Activated CD8-positive, alpha-beta T cell treated with anti-CD3 and anti-CD28 coated beads for 36 hours (primary cell): ENCODE data around the gene CPPED1. TPM values are rescaled to one million over a fixed set of nuclear protein-coding genes. Genes with fewer than 3 reads are reported as not detected.

Experiments
- ATAC-seq: fragments of 200-7000 bp; cut with Tn5 transposase; one replicate; pipeline ENCODE4 v1.10.0; 2021; ENCODE audit warnings: mild to moderate bottlenecking, moderate library complexity
- CTCF ChIA-PET: fragments of 350-600 bp; sonication (Branson Sonifier 250); formaldehyde crosslinking; loops from one replicate; lab custom pipeline; 2021; ENCODE audit warnings: antibody characterized with exemption; lab: Charles Lee
- POLR2A ChIA-PET: fragments of 350-600 bp; sonication (Branson Sonifier 250); formaldehyde crosslinking; loops from one replicate; lab custom pipeline; 2021; ENCODE audit warnings: antibody characterized with exemption; lab: Charles Lee
- DNase-seq: peaks from one replicate; pipeline ENCODE4 v3.0.0-alpha.2; 2020
- H3K27ac Mint-ChIP-seq: one replicate; pipeline ENCODE4 v1.8.0; 2021; ENCODE audit warnings: mild to moderate bottlenecking, mixed read lengths
- H3K27me3 Mint-ChIP-seq: one replicate; pipeline ENCODE4 v1.8.0; 2021; ENCODE audit warnings: mixed read lengths
- H3K36me3 Mint-ChIP-seq: one replicate; pipeline ENCODE4 v1.8.0; 2021; ENCODE audit warnings: low read depth, mixed read lengths
- H3K4me1 Mint-ChIP-seq: one replicate; pipeline ENCODE4 v1.8.0; 2021; ENCODE audit warnings: low read depth, mixed read lengths
- H3K4me3 Mint-ChIP-seq: one replicate; pipeline ENCODE4 v1.8.0; 2021; ENCODE audit warnings: mild to moderate bottlenecking, moderate library complexity, mixed read lengths
- H3K9me3 Mint-ChIP-seq: one replicate; pipeline ENCODE4 v1.8.0; 2021; ENCODE audit warnings: mixed read lengths
- intact Hi-C: fragments of 100-400 bp; cut with micrococcal nuclease; formaldehyde crosslinking; loops from one replicate; pipeline ENCODE4 v1.10.0; 2022
- total RNA-seq, 2 experiments: library from RNA; stranded (reverse); gene quantifications; one replicate each; pipeline ENCODE4 v1.2.3, GENCODE V29; 2021
- TF ChIP-seq, protein P1 (sequence below): fragments of 200-600 bp; IDR thresholded peaks from one replicate; pipeline ENCODE4 v1.8.0; 2022; ENCODE audit warnings: antibody characterized with exemption, mild to moderate bottlenecking

Gene CPPED1
- total RNA-seq, 2 experiments from 2014 or later = 5.0 to 5.7 TPM

GRCh38 chr16:12811441-12812383, 8.0 kb upstream of the CPPED1 start:
- ATAC-seq (no peak), DNase-seq (no peak)
- H3K4me3 Mint-ChIP-seq = no peak overlapping the region
- H3K36me3 Mint-ChIP-seq = peaks cover 1% of the 10 kb centered on the region
- POLR2A ChIA-PET = no interaction called here
- H3K27ac Mint-ChIP-seq = no peak overlapping the region
- CTCF ChIA-PET = no interaction called here
- TF ChIP-seq, protein P1, sequence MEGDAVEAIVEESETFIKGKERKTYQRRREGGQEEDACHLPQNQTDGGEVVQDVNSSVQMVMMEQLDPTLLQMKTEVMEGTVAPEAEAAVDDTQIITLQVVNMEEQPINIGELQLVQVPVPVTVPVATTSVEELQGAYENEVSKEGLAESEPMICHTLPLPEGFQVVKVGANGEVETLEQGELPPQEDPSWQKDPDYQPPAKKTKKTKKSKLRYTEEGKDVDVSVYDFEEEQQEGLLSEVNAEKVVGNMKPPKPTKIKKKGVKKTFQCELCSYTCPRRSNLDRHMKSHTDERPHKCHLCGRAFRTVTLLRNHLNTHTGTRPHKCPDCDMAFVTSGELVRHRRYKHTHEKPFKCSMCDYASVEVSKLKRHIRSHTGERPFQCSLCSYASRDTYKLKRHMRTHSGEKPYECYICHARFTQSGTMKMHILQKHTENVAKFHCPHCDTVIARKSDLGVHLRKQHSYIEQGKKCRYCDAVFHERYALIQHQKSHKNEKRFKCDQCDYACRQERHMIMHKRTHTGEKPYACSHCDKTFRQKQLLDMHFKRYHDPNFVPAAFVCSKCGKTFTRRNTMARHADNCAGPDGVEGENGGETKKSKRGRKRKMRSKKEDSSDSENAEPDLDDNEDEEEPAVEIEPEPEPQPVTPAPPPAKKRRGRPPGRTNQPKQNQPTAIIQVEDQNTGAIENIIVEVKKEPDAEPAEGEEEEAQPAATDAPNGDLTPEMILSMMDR = no peak
- intact Hi-C loops = no loop called here
- H3K4me1 Mint-ChIP-seq = peaks cover 6% of the 10 kb centered on the region
- peaks cover 3% of the 10 kb centered on the region for H3K27me3 Mint-ChIP-seq
- peaks cover 8% of the 10 kb centered on the region for H3K9me3 Mint-ChIP-seq

- Mint-ChIP-seq H3K4me1 (peaks cover 31% of the 10 kb centered on the region), H3K27ac (no peak overlapping the region), H3K4me3 (no peak overlapping the region), H3K9me3 (peaks cover under 1% of the 10 kb centered on the region), H3K36me3 (peaks cover 7% of the 10 kb centered on the region), H3K27me3 (peaks cover 2% of the 10 kb centered on the region)
- no peak for ATAC-seq
- no peak for DNase-seq
- TF ChIP-seq, protein P1 = no peak
- ChIA-PET CTCF (interaction anchor here (1.1 kb wide), 1 partner anchor 232 kb away, joined by 3 read pairs; no protein-coding TSS in a partner anchor), POLR2A (no interaction called here)
- intact Hi-C loops = no loop called here
These were observed 1.4 kb upstream of the CPPED1 start for GRCh38 chr16:12805066-12805465.

DNA sequence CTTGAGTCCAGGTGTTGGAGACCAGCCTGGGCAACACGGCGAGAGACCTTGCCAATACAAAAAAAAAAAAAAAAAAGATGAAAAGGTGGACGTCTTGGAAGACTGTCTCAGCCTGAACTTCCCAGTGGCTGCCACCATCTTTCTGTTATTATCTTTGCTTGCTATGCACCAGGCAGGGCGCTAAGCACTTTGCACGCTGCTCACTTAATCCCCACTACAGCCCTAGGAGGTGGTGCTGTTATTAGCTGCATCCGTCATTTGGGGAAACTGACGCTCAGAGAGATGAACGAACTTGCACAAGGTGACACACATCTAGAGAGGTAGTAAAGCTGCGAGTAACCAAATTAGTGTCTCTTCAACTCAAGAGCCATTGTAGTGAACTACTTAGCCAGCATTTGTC, 708 bp upstream of the CPPED1 start:
- H3K27ac Mint-ChIP-seq = peak overlapping the region; percentile 34
- POLR2A ChIA-PET = no interaction called here
- intact Hi-C loops = no loop called here

GRCh38 chr16:12802661-12803060, 1.0 kb downstream of the CPPED1 start:
- DNase-seq (no peak), ATAC-seq (no peak)
- peak overlapping the region; percentile 94 for H3K4me3 Mint-ChIP-seq
- H3K36me3 Mint-ChIP-seq = peaks cover 7% of the 10 kb centered on the region
- TF ChIP-seq, protein P1 = no peak
- H3K9me3 Mint-ChIP-seq = no peaks in the 10 kb centered on the region
- peaks cover 34% of the 10 kb centered on the region for H3K4me1 Mint-ChIP-seq
- CTCF ChIA-PET = interaction anchor here (0.6 to 0.8 kb wide), 2 partner anchors 15 to 21 kb away, joined by 3 read pairs; no protein-coding TSS in a partner anchor
- POLR2A ChIA-PET = interaction anchor here (0.8 to 1.4 kb wide), 5 partner anchors 9 to 263 kb away, joined by 3 to 6 read pairs (median 5); no protein-coding TSS in a partner anchor
- intact Hi-C loops = no loop called here
- H3K27me3 Mint-ChIP-seq = no peaks in the 10 kb centered on the region
- H3K27ac Mint-ChIP-seq = peak overlapping the region; percentile 93

More for the DNA sequence above, 708 bp upstream of the CPPED1 start:
- DNase-seq (no peak), ATAC-seq (no peak)
- Mint-ChIP-seq H3K9me3 (no peaks in the 10 kb centered on the region), H3K4me1 (peaks cover 31% of the 10 kb centered on the region), H3K36me3 (peaks cover 7% of the 10 kb centered on the region), H3K4me3 (peak overlapping the region; percentile 94), H3K27me3 (peaks cover 2% of the 10 kb centered on the region)
- TF ChIP-seq, protein P1 = no peak
- CTCF ChIA-PET = interaction anchor here (1.1 kb wide), 1 partner anchor 231 kb away, joined by 3 read pairs; no protein-coding TSS in a partner anchor

DNA sequence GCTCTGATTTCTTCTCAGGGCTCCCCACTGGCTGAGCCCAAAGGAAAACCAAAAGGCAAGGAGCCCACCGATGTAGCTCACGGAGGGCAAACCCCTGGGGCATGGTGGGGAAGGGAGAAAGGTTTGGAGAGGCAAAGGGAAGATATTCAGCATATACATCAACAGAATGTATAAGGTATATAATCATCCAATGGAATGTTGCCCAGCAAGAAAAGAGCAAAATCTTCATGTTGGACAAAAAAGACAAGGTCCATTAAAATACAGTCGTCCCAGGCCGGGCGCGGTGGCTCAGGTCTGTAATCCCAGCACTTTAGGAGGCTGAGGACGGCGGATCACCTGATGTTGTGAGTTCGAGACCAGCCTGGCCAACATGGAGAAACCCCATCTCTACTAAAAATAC, 1.6 kb downstream of the CPPED1 start:
- peaks cover 34% of the 10 kb centered on the region for H3K4me1 Mint-ChIP-seq
- CTCF ChIA-PET = no interaction called here
- intact Hi-C loops = no loop called here
- peaks cover 7% of the 10 kb centered on the region for H3K36me3 Mint-ChIP-seq
- no peaks in the 10 kb centered on the region for H3K27me3 Mint-ChIP-seq
- ATAC-seq (no peak), DNase-seq (no peak)
- TF ChIP-seq, protein P1 = no peak
- POLR2A ChIA-PET = interaction anchor here (0.6 to 1.5 kb wide), 6 partner anchors 15 to 886 kb away, joined by 3 to 4 read pairs (median 4); no protein-coding TSS in a partner anchor
- no peaks in the 10 kb centered on the region for H3K9me3 Mint-ChIP-seq
- peak overlapping the region; percentile 94 for H3K4me3 Mint-ChIP-seq
- H3K27ac Mint-ChIP-seq = peak overlapping the region; percentile 68
